Measurements from ENCODE around the gene ATXN1. TPM values are rescaled to one million over a fixed set of nuclear protein-coding genes. Genes with fewer than 3 reads are reported as not detected.
A peak's percentile ranks its signal among the peaks of the same experiment; 100 is the strongest.

Gene ATXN1
- total and polyA plus RNA-seq, 2 of the 13 experiments (the other 11 are each of a cell fraction or from before 2014, with no cell fraction given): 20.7 to 39.5 TPM

DNA sequence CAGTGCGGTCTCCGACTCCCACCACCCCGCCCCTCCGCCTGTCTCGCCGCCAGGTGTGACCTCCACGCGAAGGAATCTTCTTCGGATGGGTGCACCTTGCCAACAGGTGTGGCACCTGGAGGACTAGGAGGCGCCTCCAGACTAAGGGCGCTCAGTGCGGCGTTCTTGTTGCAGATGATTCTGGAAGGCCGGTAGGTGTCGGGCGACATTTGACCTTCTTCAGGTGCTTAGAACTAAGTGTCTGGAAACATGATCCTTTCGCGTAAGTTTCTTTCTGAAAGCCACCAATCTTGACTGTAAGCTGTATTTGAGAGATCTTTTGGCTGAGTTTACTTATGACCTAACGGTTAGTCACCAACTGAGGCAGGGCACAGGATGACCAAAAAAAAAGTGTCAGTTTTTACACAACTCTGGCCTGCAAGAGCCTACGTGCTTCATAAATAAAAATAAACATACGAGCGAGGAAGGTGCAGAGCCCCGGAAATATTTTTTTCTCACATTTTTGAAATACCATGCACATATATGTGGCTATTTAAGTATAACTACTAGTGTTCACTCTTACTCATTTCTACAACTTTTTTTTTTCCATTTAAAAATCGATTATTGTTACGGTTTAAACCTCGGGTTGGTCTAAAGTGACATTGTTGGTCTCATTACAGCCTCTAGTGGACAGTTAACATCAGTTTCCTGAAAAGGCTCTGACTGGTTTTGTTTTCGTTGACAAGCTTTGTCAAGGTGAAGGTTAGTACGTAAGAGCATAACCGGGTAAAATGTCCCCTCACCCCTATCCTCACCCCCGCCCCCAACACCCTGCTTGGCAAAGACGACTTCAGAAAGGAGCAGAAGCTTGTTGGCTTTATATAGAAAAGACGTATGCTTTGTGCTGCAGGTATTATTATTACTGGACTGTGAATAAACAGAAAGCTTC is 1.6 kb upstream of the ATXN1 start (continued):
- TF ChIP-seq MTA1 (CRISPR knock-in tag; IDR thresholded peaks at IDR 0.05; ENCODE audit: borderline replicate concordance): 0 out of 2 replicates have a peak, but pooled peaks have one; percentile 31
- TF ChIP-seq GATAD2A (CRISPR knock-in tag; IDR thresholded peaks at IDR 0.05): peak; percentile 68
- TF ChIP-seq, protein P1, sequence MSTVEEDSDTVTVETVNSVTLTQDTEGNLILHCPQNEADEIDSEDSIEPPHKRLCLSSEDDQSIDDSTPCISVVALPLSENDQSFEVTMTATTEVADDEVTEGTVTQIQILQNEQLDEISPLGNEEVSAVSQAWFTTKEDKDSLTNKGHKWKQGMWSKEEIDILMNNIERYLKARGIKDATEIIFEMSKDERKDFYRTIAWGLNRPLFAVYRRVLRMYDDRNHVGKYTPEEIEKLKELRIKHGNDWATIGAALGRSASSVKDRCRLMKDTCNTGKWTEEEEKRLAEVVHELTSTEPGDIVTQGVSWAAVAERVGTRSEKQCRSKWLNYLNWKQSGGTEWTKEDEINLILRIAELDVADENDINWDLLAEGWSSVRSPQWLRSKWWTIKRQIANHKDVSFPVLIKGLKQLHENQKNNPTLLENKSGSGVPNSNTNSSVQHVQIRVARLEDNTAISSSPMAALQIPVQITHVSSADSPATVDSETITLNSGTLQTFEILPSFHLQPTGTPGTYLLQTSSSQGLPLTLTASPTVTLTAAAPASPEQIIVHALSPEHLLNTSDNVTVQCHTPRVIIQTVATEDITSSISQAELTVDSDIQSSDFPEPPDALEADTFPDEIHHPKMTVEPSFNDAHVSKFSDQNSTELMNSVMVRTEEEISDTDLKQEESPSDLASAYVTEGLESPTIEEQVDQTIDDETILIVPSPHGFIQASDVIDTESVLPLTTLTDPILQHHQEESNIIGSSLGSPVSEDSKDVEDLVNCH (CRISPR knock-in tag; IDR thresholded peaks at IDR 0.05): no peak
- TF ChIP-seq, protein P2, sequence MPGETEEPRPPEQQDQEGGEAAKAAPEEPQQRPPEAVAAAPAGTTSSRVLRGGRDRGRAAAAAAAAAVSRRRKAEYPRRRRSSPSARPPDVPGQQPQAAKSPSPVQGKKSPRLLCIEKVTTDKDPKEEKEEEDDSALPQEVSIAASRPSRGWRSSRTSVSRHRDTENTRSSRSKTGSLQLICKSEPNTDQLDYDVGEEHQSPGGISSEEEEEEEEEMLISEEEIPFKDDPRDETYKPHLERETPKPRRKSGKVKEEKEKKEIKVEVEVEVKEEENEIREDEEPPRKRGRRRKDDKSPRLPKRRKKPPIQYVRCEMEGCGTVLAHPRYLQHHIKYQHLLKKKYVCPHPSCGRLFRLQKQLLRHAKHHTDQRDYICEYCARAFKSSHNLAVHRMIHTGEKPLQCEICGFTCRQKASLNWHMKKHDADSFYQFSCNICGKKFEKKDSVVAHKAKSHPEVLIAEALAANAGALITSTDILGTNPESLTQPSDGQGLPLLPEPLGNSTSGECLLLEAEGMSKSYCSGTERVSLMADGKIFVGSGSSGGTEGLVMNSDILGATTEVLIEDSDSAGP (CRISPR knock-in tag; IDR thresholded peaks at IDR 0.05; ENCODE audit: borderline replicate concordance): 0 out of 2 replicates have a peak, but pooled peaks have one; percentile 32
- TF ChIP-seq ZSCAN20 (CRISPR knock-in tag; IDR thresholded peaks at IDR 0.05; ENCODE audit: borderline replicate concordance): 0 out of 2 replicates have a peak, but pooled peaks have one; percentile 8
- TF ChIP-seq IKZF1 (IDR thresholded peaks at IDR 0.05): no peak
- TF ChIP-seq NFYB (CRISPR knock-in tag; IDR thresholded peaks at IDR 0.05): no peak
- TF ChIP-seq ZNF232 (CRISPR knock-in tag; IDR thresholded peaks at IDR 0.05; ENCODE audit: borderline replicate concordance): 0 out of 2 replicates have a peak, but pooled peaks have one; percentile 29
- TF ChIP-seq, protein P3, sequence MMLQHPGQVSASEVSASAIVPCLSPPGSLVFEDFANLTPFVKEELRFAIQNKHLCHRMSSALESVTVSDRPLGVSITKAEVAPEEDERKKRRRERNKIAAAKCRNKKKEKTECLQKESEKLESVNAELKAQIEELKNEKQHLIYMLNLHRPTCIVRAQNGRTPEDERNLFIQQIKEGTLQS (CRISPR knock-in tag; IDR thresholded peaks at IDR 0.05): no peak
- TF ChIP-seq, protein P4, sequence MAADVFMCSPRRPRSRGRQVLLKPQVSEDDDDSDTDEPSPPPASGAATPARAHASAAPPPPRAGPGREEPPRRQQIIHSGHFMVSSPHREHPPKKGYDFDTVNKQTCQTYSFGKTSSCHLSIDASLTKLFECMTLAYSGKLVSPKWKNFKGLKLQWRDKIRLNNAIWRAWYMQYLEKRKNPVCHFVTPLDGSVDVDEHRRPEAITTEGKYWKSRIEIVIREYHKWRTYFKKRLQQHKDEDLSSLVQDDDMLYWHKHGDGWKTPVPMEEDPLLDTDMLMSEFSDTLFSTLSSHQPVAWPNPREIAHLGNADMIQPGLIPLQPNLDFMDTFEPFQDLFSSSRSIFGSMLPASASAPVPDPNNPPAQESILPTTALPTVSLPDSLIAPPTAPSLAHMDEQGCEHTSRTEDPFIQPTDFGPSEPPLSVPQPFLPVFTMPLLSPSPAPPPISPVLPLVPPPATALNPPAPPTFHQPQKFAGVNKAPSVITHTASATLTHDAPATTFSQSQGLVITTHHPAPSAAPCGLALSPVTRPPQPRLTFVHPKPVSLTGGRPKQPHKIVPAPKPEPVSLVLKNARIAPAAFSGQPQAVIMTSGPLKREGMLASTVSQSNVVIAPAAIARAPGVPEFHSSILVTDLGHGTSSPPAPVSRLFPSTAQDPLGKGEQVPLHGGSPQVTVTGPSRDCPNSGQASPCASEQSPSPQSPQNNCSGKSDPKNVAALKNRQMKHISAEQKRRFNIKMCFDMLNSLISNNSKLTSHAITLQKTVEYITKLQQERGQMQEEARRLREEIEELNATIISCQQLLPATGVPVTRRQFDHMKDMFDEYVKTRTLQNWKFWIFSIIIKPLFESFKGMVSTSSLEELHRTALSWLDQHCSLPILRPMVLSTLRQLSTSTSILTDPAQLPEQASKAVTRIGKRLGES (CRISPR knock-in tag; IDR thresholded peaks at IDR 0.05; ENCODE audit: borderline replicate concordance): 0 out of 2 replicates have a peak, but pooled peaks have one; percentile 17
- peak; percentile 27; the same call in 1 of the 2 replicates for TF ChIP-seq MED1 (CRISPR knock-in tag; IDR thresholded peaks at IDR 0.05)
- TF ChIP-seq RAD21 (CRISPR knock-in tag; IDR thresholded peaks at IDR 0.05): peak; percentile 71
- TF ChIP-seq, protein P5, sequence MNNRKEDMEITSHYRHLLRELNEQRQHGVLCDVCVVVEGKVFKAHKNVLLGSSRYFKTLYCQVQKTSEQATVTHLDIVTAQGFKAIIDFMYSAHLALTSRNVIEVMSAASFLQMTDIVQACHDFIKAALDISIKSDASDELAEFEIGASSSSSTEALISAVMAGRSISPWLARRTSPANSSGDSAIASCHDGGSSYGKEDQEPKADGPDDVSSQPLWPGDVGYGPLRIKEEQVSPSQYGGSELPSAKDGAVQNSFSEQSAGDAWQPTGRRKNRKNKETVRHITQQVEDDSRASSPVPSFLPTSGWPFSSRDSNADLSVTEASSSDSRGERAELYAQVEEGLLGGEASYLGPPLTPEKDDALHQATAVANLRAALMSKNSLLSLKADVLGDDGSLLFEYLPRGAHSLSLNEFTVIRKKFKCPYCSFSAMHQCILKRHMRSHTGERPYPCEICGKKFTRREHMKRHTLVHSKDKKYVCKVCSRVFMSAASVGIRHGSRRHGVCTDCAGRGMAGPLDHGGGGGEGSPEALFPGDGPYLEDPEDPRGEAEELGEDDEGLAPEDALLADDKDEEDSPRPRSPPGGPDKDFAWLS (CRISPR knock-in tag; IDR thresholded peaks at IDR 0.05; ENCODE audit: borderline replicate concordance): no peak
- TF ChIP-seq ZNF615 (CRISPR knock-in tag; IDR thresholded peaks at IDR 0.05; ENCODE audit: borderline replicate concordance): peak; percentile 68; the same call in 1 of the 2 replicates
- peak; percentile 88 for TF ChIP-seq ZSCAN29 (CRISPR knock-in tag; conservative IDR thresholded peaks at IDR 0.05)
- peak; percentile 70 for TF ChIP-seq SAP130 (CRISPR knock-in tag; IDR thresholded peaks at IDR 0.05; ENCODE audit: low read depth)
- peak; percentile 72 for TF ChIP-seq NR2F6 (IDR thresholded peaks at IDR 0.05)
- peak; percentile 19; the same call in 1 of the 2 replicates for TF ChIP-seq NR2F6 (CRISPR knock-in tag; IDR thresholded peaks at IDR 0.05)
- no peak for TF ChIP-seq ZNF841 (CRISPR knock-in tag; IDR thresholded peaks at IDR 0.05; ENCODE audit: borderline replicate concordance)
